Stomach (tissue), 9 donors: Measurements from ENCODE around the gene MOCS1. TPM values are rescaled to one million over a fixed set of nuclear protein-coding genes. Genes with fewer than 3 reads are reported as not detected.

ENCODE experiments used
- DNase-seq, 2 donors: peaks; one replicate each; pipeline versions ENCODE4 v3.0.0 to v3.0.0-alpha.2; 2013 to 2019
- H3K27ac ChIP-seq, 5 donors: fragments of 200-600 bp in 4 of 5; sonication (generic) in 4 of 5; one replicate each; pipeline ENCODE4 v1.5.1; 2013 to 2019; ENCODE audit warnings: mild to moderate bottlenecking in 1 of 5, moderate library complexity in 1 of 5
- H3K27me3 ChIP-seq, 3 donors: fragments of 200-600 bp; sonication (generic); one replicate each; pipeline ENCODE4 v1.5.1; 2017 to 2019; ENCODE audit warnings: mixed run types in 1 of 3
- H3K36me3 ChIP-seq, 4 donors: fragments of 200-600 bp; sonication (generic); 1 replicate in 3 of 4; 2 replicates in 1 of 4; pipeline ENCODE4 v1.5.1; 2016 to 2019
- H3K4me1 ChIP-seq, 4 donors: fragments of 200-600 bp; sonication (generic); one replicate each; pipeline ENCODE4 v1.5.1; 2016 to 2019
- H3K4me3 ChIP-seq, 4 donors: fragments of 200-600 bp; sonication (generic) in 3 of 4; one replicate each; pipeline ENCODE4 v1.5.1; 2016 to 2019; ENCODE audit warnings: mild to moderate bottlenecking in 1 of 4
- H3K9me3 ChIP-seq, 4 donors: fragments of 200-600 bp; sonication (generic); one replicate each; pipeline ENCODE4 v1.5.1; 2016 to 2019
- EP300 ChIP-seq: sonication (generic); formaldehyde crosslinking; IDR thresholded peaks from one replicate; pipeline ENCODE4 v1.6.1; 2017; ENCODE audit warnings: antibody characterized with exemption
- POLR2A ChIP-seq, 4 donors: fragments of 450-650 bp; IDR thresholded peaks; one replicate each; pipeline ENCODE4 v1.6.1; 2016; ENCODE audit warnings: antibody characterized with exemption in 4 of 4, control low read depth in 2 of 4, mild to moderate bottlenecking in 1 of 4, moderate library complexity in 1 of 4
- POLR2AphosphoS5 ChIP-seq, 3 donors: sonication (generic); formaldehyde crosslinking; IDR thresholded peaks; one replicate each; pipeline ENCODE4 v1.6.1; 2016; ENCODE audit warnings: antibody characterized with exemption in 3 of 3
- WGBS, 5 donors: extraction: QIAGEN DNeasy Blood & Tissue Kit in 3 of 5; methylation state at CpG; one replicate each; pipeline versions ENCODE4 v1.1.5 to v1.1.7; 2013 to 2018; 5-methylcytosine and 5-hydroxymethylcytosine counted together
- intact Hi-C: fragments of 100-400 bp; cut with DNase I; formaldehyde crosslinking; loops from one replicate; pipeline ENCODE4 v1.15.1; 2023; ENCODE audit warnings: low total_unique reads
- polyA plus RNA-seq, 3 donors: library from polyadenylated mRNA; stranded (reverse); fragments of 200-250 nt; gene quantifications; one replicate each; pipeline ENCODE4 v1.2.3, GENCODE V29; 2013
- total RNA-seq, 5 donors: library from RNA; depleted of rRNA; stranded (reverse); fragments of >200 nt; gene quantifications; one replicate each; pipeline versions ENCODE4 v1.1.0 to v1.2.3, GENCODE V29; 2014 to 2016
- TF ChIP-seq, protein P1 (sequence below), 7 experiments: fragments of 450-650 bp in 4 of 7; fragments of 200-600 bp in 3 of 7; sonication (generic) in 3 of 7; IDR thresholded peaks; one replicate each; pipeline ENCODE4 v1.5.1; 2016 to 2019; ENCODE audit warnings: antibody characterized with exemption in 7 of 7, control low read depth in 2 of 7, mild to moderate bottlenecking in 1 of 7
- donor health status: healthy with polysubstance abuse.
- donor health status: Bipolar disorder and iron deficiency.
- donor health status: healthy.

The MOCS1 gene
- total and polyA plus RNA-seq, 8 donors, result 4.0 to 15.4 (median 10.0) TPM

- Histone ChIP-seq H3K27me3 (no peaks in the 10 kb centered on the region), H3K27ac (peak overlapping the region in 1 of 5 donors; percentile 38), H3K4me1 (peaks cover 5 to 29% (median 15%) of the 10 kb centered on the region in 4 donors), H3K9me3 (no peaks in the 10 kb centered on the region), H3K4me3 (no peak overlapping the region), H3K36me3 (peaks cover 0 to 35% (median 13%) of the 10 kb centered on the region in 4 donors)
- 47 to 85% (median 69%) methylated on average over 4 of the region's 4 CpGs for WGBS, 5 donors
- DNase-seq, result no peak
- no peak for TF ChIP-seq POLR2A (IDR thresholded peaks at IDR 0.05)
- TF ChIP-seq, protein P1, sequence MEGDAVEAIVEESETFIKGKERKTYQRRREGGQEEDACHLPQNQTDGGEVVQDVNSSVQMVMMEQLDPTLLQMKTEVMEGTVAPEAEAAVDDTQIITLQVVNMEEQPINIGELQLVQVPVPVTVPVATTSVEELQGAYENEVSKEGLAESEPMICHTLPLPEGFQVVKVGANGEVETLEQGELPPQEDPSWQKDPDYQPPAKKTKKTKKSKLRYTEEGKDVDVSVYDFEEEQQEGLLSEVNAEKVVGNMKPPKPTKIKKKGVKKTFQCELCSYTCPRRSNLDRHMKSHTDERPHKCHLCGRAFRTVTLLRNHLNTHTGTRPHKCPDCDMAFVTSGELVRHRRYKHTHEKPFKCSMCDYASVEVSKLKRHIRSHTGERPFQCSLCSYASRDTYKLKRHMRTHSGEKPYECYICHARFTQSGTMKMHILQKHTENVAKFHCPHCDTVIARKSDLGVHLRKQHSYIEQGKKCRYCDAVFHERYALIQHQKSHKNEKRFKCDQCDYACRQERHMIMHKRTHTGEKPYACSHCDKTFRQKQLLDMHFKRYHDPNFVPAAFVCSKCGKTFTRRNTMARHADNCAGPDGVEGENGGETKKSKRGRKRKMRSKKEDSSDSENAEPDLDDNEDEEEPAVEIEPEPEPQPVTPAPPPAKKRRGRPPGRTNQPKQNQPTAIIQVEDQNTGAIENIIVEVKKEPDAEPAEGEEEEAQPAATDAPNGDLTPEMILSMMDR (IDR thresholded peaks at IDR 0.05), result no peak
- no peak for TF ChIP-seq POLR2AphosphoS5 (IDR thresholded peaks at IDR 0.05)
- no peak for TF ChIP-seq EP300
- intact Hi-C loops, result loop anchor here (10.0 kb wide), 1 partner anchor 547 kb away; no protein-coding TSS in a partner anchor
Observed at GRCh38 chr6:39891976-39892375, 42.3 kb downstream of the MOCS1 start.

GRCh38 chr6:39891353-39891752 lies 42.9 kb downstream of the MOCS1 start:
- Histone ChIP-seq H3K27ac (no peak overlapping the region), H3K9me3 (no peaks in the 10 kb centered on the region), H3K4me3 (no peak overlapping the region), H3K27me3 (no peaks in the 10 kb centered on the region), H3K36me3 (peaks cover 0 to 29% (median 7%) of the 10 kb centered on the region in 4 donors), H3K4me1 (peaks cover 5 to 33% (median 15%) of the 10 kb centered on the region in 4 donors)
- no peak for DNase-seq
- TF ChIP-seq EP300 (no peak), POLR2AphosphoS5 (IDR thresholded peaks at IDR 0.05) (no peak), POLR2A (IDR thresholded peaks at IDR 0.05) (no peak)
- TF ChIP-seq, protein P1 (IDR thresholded peaks at IDR 0.05), result no peak
- 86 to 94% (median 87%) methylated on average over 6 of the region's 6 CpGs for WGBS, 5 donors
- intact Hi-C loops, result loop anchor here (10.0 kb wide), 1 partner anchor 547 kb away; no protein-coding TSS in a partner anchor

GRCh38 chr6:39889229-39889628 lies 45.0 kb downstream of the MOCS1 start:
- Histone ChIP-seq H3K4me3 (no peak overlapping the region), H3K36me3 (peaks cover 0 to 20% (median under 1%) of the 10 kb centered on the region in 4 donors), H3K9me3 (no peaks in the 10 kb centered on the region), H3K27me3 (no peaks in the 10 kb centered on the region), H3K4me1 (peaks cover 5 to 33% (median 15%) of the 10 kb centered on the region in 4 donors), H3K27ac (peak overlapping the region in 2 of 5 donors; percentile 74 to 75)
- DNase-seq, result no peak
- intact Hi-C loops, result no loop called here
- TF ChIP-seq POLR2AphosphoS5 (IDR thresholded peaks at IDR 0.05) (no peak), POLR2A (IDR thresholded peaks at IDR 0.05) (no peak), EP300 (no peak)
- TF ChIP-seq, protein P1 (IDR thresholded peaks at IDR 0.05), result no peak
- WGBS, 5 donors, result 36 to 71% (median 56%) methylated on average over 2 of the region's 2 CpGs

DNA sequence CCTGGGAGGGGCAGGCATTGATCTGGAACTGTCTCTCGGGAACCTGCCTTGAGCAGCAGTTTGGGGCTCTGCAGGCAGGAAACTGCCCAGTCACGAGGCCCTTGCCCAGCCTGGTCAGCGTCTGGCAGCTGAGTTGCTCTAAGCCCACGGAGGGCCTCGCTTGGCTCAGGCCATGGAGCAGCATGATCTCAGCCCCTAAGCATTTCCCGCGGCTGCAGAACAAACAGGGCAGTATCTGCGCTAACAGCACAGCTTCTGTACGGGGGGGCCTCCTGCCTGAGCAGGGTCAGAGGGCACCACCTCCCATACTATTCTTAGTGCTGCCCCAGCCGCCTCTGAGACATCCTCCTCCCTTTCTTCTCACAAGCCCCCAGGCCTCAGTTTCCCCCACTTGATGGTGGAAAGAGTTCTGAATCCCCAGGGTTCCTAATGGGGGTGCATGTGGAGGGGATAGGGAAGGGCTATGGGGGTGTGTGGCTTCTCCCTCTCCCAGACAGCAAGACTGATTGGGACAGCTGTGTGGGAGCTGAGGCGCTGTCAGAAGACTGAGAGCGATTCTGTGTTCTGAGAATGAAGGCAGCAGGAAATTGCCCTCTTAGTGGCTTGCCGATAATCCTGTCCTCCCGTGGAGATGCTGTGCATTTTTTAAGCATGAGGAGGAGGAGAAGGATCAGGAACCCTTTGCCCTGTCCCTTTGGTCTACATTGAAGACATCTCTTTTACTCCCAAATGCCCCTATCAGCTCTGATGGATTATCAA lies 46.4 kb downstream of the MOCS1 start:
- Histone ChIP-seq H3K4me1 (peaks cover 5 to 38% (median 17%) of the 10 kb centered on the region in 4 donors), H3K36me3 (peaks cover 0 to 20% (median 0%) of the 10 kb centered on the region in 4 donors), H3K4me3 (no peak overlapping the region), H3K9me3 (no peaks in the 10 kb centered on the region), H3K27ac (peak overlapping the region in 4 of 5 donors; percentile 65 to 75 (median 73)), H3K27me3 (no peaks in the 10 kb centered on the region)
- no peak for TF ChIP-seq EP300
- peak in 2 of 3 donors; percentile 65 to 69 for TF ChIP-seq POLR2AphosphoS5 (IDR thresholded peaks at IDR 0.05)
- WGBS, 5 donors, result 21 to 33% (median 31%) methylated on average over 13 to 14 of the region's 14 CpGs
- peak; percentile 65 to 89 for DNase-seq
- intact Hi-C loops, result no loop called here
